Measurements from ENCODE around the gene UPK1A. TPM values are rescaled to one million over a fixed set of nuclear protein-coding genes. Genes with fewer than 3 reads are reported as not detected.

Gene UPK1A
- total and polyA plus RNA-seq, 2 of the 8 experiments (the other 6 are each of a cell fraction or from before 2014, with no cell fraction given): 0.56 to 9.9 TPM

DNA sequence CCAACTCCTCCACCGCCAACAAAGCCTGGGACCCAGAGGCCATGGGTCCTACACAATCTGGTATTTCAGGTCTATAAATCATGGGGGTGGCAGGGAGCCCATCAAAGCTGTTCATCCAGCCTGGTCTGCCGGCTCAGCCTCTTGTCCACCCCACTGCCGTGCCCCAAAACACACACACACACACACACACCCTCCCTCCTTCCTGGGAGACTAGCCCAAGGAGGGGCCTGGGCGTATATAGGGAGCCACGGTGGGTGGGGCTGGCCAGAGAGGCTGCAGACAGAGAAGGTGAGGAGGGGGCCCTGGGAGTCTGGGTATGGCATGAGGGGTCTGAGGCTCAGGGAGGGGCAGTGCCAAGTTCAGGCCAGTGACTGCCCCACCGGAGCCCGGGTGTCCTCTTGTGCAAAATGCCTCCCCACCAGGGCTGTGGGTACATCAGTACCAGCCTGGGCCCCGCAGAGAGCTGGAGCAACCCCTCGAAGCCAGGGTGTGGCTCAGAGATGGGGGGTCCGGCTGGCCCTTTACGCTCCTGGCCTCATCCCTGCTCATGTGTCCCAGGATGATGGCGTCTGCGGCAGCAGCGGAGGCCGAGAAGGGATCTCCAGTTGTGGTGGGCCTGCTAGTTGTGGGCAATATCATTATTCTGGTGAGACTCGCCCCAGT, at the start of gene UPK1A (continued):
- TF ChIP-seq FOSL1 (IDR thresholded peaks at IDR 0.05; ENCODE audit: insufficient read depth, low read depth, low read length) (no peak), ZNF274 (IDR thresholded peaks at IDR 0.05; ENCODE audit: borderline replicate concordance, extremely low read depth, low read length) (no peak), TAF1 (IDR thresholded peaks at IDR 0.05; ENCODE audit: low read depth, low read length) (no peak), RNF2 (IDR thresholded peaks at IDR 0.05; ENCODE audit: borderline replicate concordance, low read depth, low read length, missing control alignments, poor library complexity, severe bottlenecking) (no peak), KDM1A (IDR thresholded peaks at IDR 0.05; ENCODE audit: borderline replicate concordance, low read length) (no peak), JUN (IDR thresholded peaks at IDR 0.05; ENCODE audit: low read depth, low read length) (no peak), CHD1 (IDR thresholded peaks at IDR 0.05; ENCODE audit: low read depth, low read length) (no peak)
- TF ChIP-seq, protein P1, sequence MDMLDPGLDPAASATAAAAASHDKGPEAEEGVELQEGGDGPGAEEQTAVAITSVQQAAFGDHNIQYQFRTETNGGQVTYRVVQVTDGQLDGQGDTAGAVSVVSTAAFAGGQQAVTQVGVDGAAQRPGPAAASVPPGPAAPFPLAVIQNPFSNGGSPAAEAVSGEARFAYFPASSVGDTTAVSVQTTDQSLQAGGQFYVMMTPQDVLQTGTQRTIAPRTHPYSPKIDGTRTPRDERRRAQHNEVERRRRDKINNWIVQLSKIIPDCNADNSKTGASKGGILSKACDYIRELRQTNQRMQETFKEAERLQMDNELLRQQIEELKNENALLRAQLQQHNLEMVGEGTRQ (IDR thresholded peaks at IDR 0.05; ENCODE audit: low read length): no peak

Measured in H1 (cell line).